Panc1 (cell line): ENCODE results near the gene CLEC16A. TPM values are rescaled to one million over a fixed set of nuclear protein-coding genes. Genes with fewer than 3 reads are reported as not detected.

Source experiments
- ATAC-seq: fragments of 200-7000 bp; cut with Tn5 transposase; 2 replicates; pipeline ENCODE4 v1.9.1; 2020; ENCODE audit warnings: mild to moderate bottlenecking, moderate library complexity
- BruUV-seq: library from RNA; stranded (reverse); fragments of 400-500 nt; replicated peaks from 2 replicates; lab custom pipeline; 2021; lab: Mats Ljungman, UMichigan
- CTCF ChIA-PET: fragments of 300-600 bp; sonication (Branson Sonifier 250); formaldehyde crosslinking; loops from one replicate; lab custom pipeline; 2022; ENCODE audit warnings: antibody characterized with exemption; lab: Charles Lee
- POLR2A ChIA-PET: fragments of 300-600 bp; sonication (Branson Sonifier 250); formaldehyde crosslinking; loops from one replicate; lab custom pipeline; 2022; ENCODE audit warnings: antibody characterized with exemption; lab: Charles Lee
- DNase-seq: peaks from one replicate; pipeline ENCODE4 v3.0.0-alpha.2; 2010; ENCODE audit warnings: low read depth, low spot score
- H3K27ac ChIP-seq: 2 replicates; pipeline ENCODE4 v1.5.1; 2011; ENCODE audit warnings: mild to moderate bottlenecking, low read length, inconsistent platforms
- H3K27me3 ChIP-seq: fragments of 200-500 bp; sonication (Bioruptor generic); 2 replicates; pipeline ENCODE4 v1.6.0; 2014; ENCODE audit warnings: low read length, inconsistent platforms; ENCODE audit not compliant: control insufficient read depth, insufficient read depth
- H3K36me3 ChIP-seq: fragments of 200-500 bp; sonication (Bioruptor generic); 2 replicates; pipeline ENCODE4 v1.5.1; 2014; ENCODE audit warnings: inconsistent platforms, mild to moderate bottlenecking, low read length, moderate library complexity; ENCODE audit not compliant: control insufficient read depth, insufficient read depth
- H3K4me1 ChIP-seq: 2 replicates; pipeline ENCODE4 v1.5.1; 2011; ENCODE audit warnings: inconsistent platforms, mild to moderate bottlenecking, low read length, moderate library complexity; ENCODE audit not compliant: control insufficient read depth, insufficient read depth
- H3K4me3 ChIP-seq, 2 experiments: 2 replicates each; pipeline ENCODE4 v1.5.1; 2011 to 2012; ENCODE audit warnings: low read depth in 2 of 2, low read length in 2 of 2, mild to moderate bottlenecking in 2 of 2, inconsistent platforms in 1 of 2, moderate library complexity in 1 of 2
- H3K9me3 ChIP-seq: fragments of 200-500 bp; sonication (Bioruptor generic); 2 replicates; pipeline ENCODE4 v1.5.1; 2014; ENCODE audit warnings: low read depth, mild to moderate bottlenecking, inconsistent platforms, low read length, moderate library complexity; ENCODE audit not compliant: control insufficient read depth, insufficient read depth
- CTCF ChIP-seq: fragments of 450-650 bp; IDR thresholded peaks from 2 replicates; pipeline ENCODE4 v1.5.1; 2017; ENCODE audit warnings: mild to moderate bottlenecking
- POLR2AphosphoS5 ChIP-seq: IDR thresholded peaks from 2 replicates; pipeline ENCODE4 v1.6.1; 2012; ENCODE audit warnings: mild to moderate bottlenecking, low read depth, low read length, moderate library complexity
- REST ChIP-seq, 2 experiments: IDR thresholded peaks; 2 replicates each; pipeline ENCODE4 v1.6.1; 2011 to 2012; ENCODE audit warnings: low read depth in 2 of 2, control low read depth in 1 of 2, low read length in 1 of 2, mild to moderate bottlenecking in 1 of 2, moderate library complexity in 1 of 2; ENCODE audit not compliant: insufficient read depth in 1 of 2
- SIN3A ChIP-seq: IDR thresholded peaks from 2 replicates; pipeline ENCODE4 v1.6.1; 2012; ENCODE audit warnings: low read depth, mild to moderate bottlenecking, low read length, moderate library complexity, borderline replicate concordance; ENCODE audit not compliant: insufficient read depth
- TCF7L2 ChIP-seq: IDR thresholded peaks from 2 replicates; pipeline ENCODE4 v1.6.1; 2011; ENCODE audit warnings: mild to moderate bottlenecking, low read depth, low read length, inconsistent platforms
- in situ Hi-C: cut with HindIII; loops from 2 replicates; pipeline ENCODE4 v1.10.0; 2016; ENCODE audit warnings: low sequenced_read_pairs, low pct_unique_long_range_greater_than_20kb
- intact Hi-C: fragments of 100-400 bp; cut with micrococcal nuclease; formaldehyde crosslinking; loops from one replicate; pipeline ENCODE4 v1.10.0; 2022; ENCODE audit not compliant: unreplicated experiment
- total RNA-seq: library from RNA; stranded (reverse); gene quantifications from one replicate; pipeline ENCODE4 v1.2.1, GENCODE V29; 2021; ENCODE audit not compliant: unreplicated experiment

CLEC16A gene
- total RNA-seq, 1 experiment from 2014 or later, result 21.0 TPM

GRCh38 chr16:10968498-10968897 is 24.1 kb downstream of the CLEC16A start:
- ATAC-seq (no peak), DNase-seq (no peak)
- ChIA-PET CTCF (interaction anchor here (0.6 to 1.0 kb wide), 2 partner anchors 214 to 287 kb away, joined by 4 to 7 read pairs; partner anchors contain the start of gene SOCS1), POLR2A (no interaction called here)
- Histone ChIP-seq H3K27me3 (no peaks in the 10 kb centered on the region), H3K36me3 (no peaks in the 10 kb centered on the region), H3K4me3 (no peak overlapping the region), H3K9me3 (no peaks in the 10 kb centered on the region), H3K27ac (no peak overlapping the region), H3K4me1 (no peaks in the 10 kb centered on the region)
- BruUV-seq, result no TSS peak
- TF ChIP-seq POLR2AphosphoS5 (no peak), REST (IDR thresholded peaks at IDR 0.05; ENCODE audit: insufficient read depth in 1 of 2, low read depth in 2 of 2, low read length in 1 of 2) (no peak), TCF7L2 (no peak), SIN3A (no peak), CTCF (no peak)
- intact Hi-C loops, result loop anchor here (10.0 kb wide), 2 partner anchors 386 to 416 kb away; no protein-coding TSS in a partner anchor
- in situ Hi-C loops, result no loop called here

- no peaks in the 10 kb centered on the region for H3K9me3 ChIP-seq
- TF ChIP-seq TCF7L2, result no peak
- no peak for TF ChIP-seq POLR2AphosphoS5
- TF ChIP-seq REST (IDR thresholded peaks at IDR 0.05; ENCODE audit: insufficient read depth in 1 of 2, low read depth in 2 of 2, low read length in 1 of 2), result no peak
- no peak for TF ChIP-seq CTCF
- no peak for TF ChIP-seq SIN3A
- BruUV-seq, result no TSS peak
- no peaks in the 10 kb centered on the region for H3K4me1 ChIP-seq
- in situ Hi-C loops, result no loop called here
- intact Hi-C loops, result loop anchor here (10.0 kb wide), 2 partner anchors 385 to 415 kb away; no protein-coding TSS in a partner anchor
- no peaks in the 10 kb centered on the region for H3K27me3 ChIP-seq
- no peak overlapping the region for H3K27ac ChIP-seq
- CTCF ChIA-PET, result no interaction called here
- no peaks in the 10 kb centered on the region for H3K36me3 ChIP-seq
- DNase-seq (no peak), ATAC-seq (no peak)
- POLR2A ChIA-PET, result no interaction called here
- no peak overlapping the region for H3K4me3 ChIP-seq
Measured at GRCh38 chr16:10969615-10970014, 25.3 kb downstream of the CLEC16A start.
